HepG2 (cell line): Measurements from ENCODE around the gene TOB1. TPM values are rescaled to one million over a fixed set of nuclear protein-coding genes. Genes with fewer than 3 reads are reported as not detected.

Source experiments
- ARID2 ChIP-seq: sonication (generic); formaldehyde crosslinking; IDR thresholded peaks from 2 replicates; pipeline ENCODE4 v1.8.1; 2022; ENCODE audit warnings: mild to moderate bottlenecking, missing genetic modification reagents, borderline replicate concordance
- DR1 ChIP-seq: sonication (generic); formaldehyde crosslinking; IDR thresholded peaks from 2 replicates; pipeline ENCODE4 v1.8.0; 2021; ENCODE audit warnings: mild to moderate bottlenecking, missing genetic modification reagents, inconsistent platforms
- HOXA3 ChIP-seq: sonication (generic); formaldehyde crosslinking; IDR thresholded peaks from 2 replicates; pipeline ENCODE4 v1.5.0; 2020; ENCODE audit warnings: missing genetic modification reagents
- HOXD1 ChIP-seq: sonication (generic); formaldehyde crosslinking; IDR thresholded peaks from 2 replicates; pipeline ENCODE4 v1.5.0; 2020; ENCODE audit warnings: missing genetic modification reagents
- ISL2 ChIP-seq: sonication (generic); formaldehyde crosslinking; IDR thresholded peaks from 2 replicates; pipeline ENCODE4 v1.5.0; 2020; ENCODE audit warnings: missing genetic modification reagents
- NCOR1 ChIP-seq: fragments of 200-600 bp; sonication (generic); IDR thresholded peaks from 2 replicates; pipeline ENCODE4 v1.7.0; 2017; ENCODE audit warnings: antibody characterized with exemption, low read length, borderline replicate concordance
- RARG ChIP-seq: sonication (generic); formaldehyde crosslinking; IDR thresholded peaks from 2 replicates; pipeline ENCODE4 v1.4.0; 2020; ENCODE audit warnings: low read depth, mild to moderate bottlenecking, missing genetic modification reagents
- SIN3A ChIP-seq: IDR thresholded peaks from 2 replicates; pipeline ENCODE4 v1.6.1; 2011; ENCODE audit warnings: low read depth, mild to moderate bottlenecking, control low read depth, low read length, borderline replicate concordance
- SOX13 ChIP-seq, 3 experiments: fragments of 450-650 bp in 1 of 3; sonication (generic) in 1 of 3; formaldehyde crosslinking in 1 of 3; IDR thresholded peaks in 2 of 3; conservative IDR thresholded peaks in 1 of 3; 2 replicates each; pipeline versions ENCODE4 v1.5.0 to v1.6.1; 2016 to 2020; ENCODE audit warnings: antibody characterized with exemption in 1 of 3, mild to moderate bottlenecking in 1 of 3, missing compliant biosample characterization in 1 of 3, missing genetic modification reagents in 1 of 3, moderate library complexity in 1 of 3
- SOX5 ChIP-seq: IDR thresholded peaks from 2 replicates; pipeline ENCODE4 v1.6.1; 2016; ENCODE audit warnings: borderline replicate concordance
- TEAD2 ChIP-seq: sonication (generic); formaldehyde crosslinking; IDR thresholded peaks from 2 replicates; pipeline ENCODE4 v1.9.0; 2021; ENCODE audit warnings: missing genetic modification reagents
- TOPORS ChIP-seq: sonication (generic); formaldehyde crosslinking; IDR thresholded peaks from 2 replicates; pipeline ENCODE4 v1.8.0; 2023; ENCODE audit warnings: mild to moderate bottlenecking, missing genetic modification reagents
- ZBTB1 ChIP-seq: sonication (generic); formaldehyde crosslinking; IDR thresholded peaks from 2 replicates; pipeline ENCODE4 v1.4.0; 2020; ENCODE audit warnings: missing genetic modification reagents, borderline replicate concordance
- ZMYM4 ChIP-seq: sonication (generic); formaldehyde crosslinking; IDR thresholded peaks from 2 replicates; pipeline ENCODE4 v1.8.1; 2023; ENCODE audit warnings: mild to moderate bottlenecking, missing genetic modification reagents
- ZNF101 ChIP-seq: sonication (generic); formaldehyde crosslinking; IDR thresholded peaks from 2 replicates; pipeline ENCODE4 v1.4.0; 2020; ENCODE audit warnings: mild to moderate bottlenecking, low read depth, missing genetic modification reagents, borderline replicate concordance
- ZNF317 ChIP-seq: sonication (generic); formaldehyde crosslinking; IDR thresholded peaks from 2 replicates; pipeline ENCODE4 v1.5.0; 2020; ENCODE audit warnings: mild to moderate bottlenecking, missing genetic modification reagents
- ZNF558 ChIP-seq: sonication (generic); formaldehyde crosslinking; IDR thresholded peaks from 2 replicates; pipeline ENCODE4 v1.9.0; 2022; ENCODE audit warnings: mild to moderate bottlenecking, missing genetic modification reagents, borderline replicate concordance
- ZNF572 ChIP-seq: sonication (generic); formaldehyde crosslinking; IDR thresholded peaks from 2 replicates; pipeline ENCODE4 v1.5.1; 2020; ENCODE audit warnings: mild to moderate bottlenecking, missing genetic modification reagents
- ZNF660 ChIP-seq: sonication (generic); formaldehyde crosslinking; IDR thresholded peaks from 2 replicates; pipeline ENCODE4 v1.5.1; 2020; ENCODE audit warnings: mild to moderate bottlenecking, low read depth, missing genetic modification reagents, borderline replicate concordance
- ZNF761 ChIP-seq: sonication (generic); formaldehyde crosslinking; conservative IDR thresholded peaks from 2 replicates; pipeline ENCODE4 v1.4.0; 2020; ENCODE audit warnings: mild to moderate bottlenecking, missing genetic modification reagents
- ZNF782 ChIP-seq: sonication (generic); formaldehyde crosslinking; IDR thresholded peaks from 2 replicates; pipeline ENCODE4 v1.4.0; 2020; ENCODE audit warnings: missing genetic modification reagents, mild to moderate bottlenecking, borderline replicate concordance
- ZSCAN29 ChIP-seq: sonication (generic); formaldehyde crosslinking; conservative IDR thresholded peaks from 2 replicates; pipeline ENCODE4 v1.4.0; 2020; ENCODE audit warnings: mild to moderate bottlenecking, missing genetic modification reagents
- polyA plus RNA-seq, 8 experiments: library from polyadenylated mRNA; depleted of rRNA in 3 of 8; stranded (reverse) in 7 of 8; unstranded in 1 of 8; fragments of >200 nt; fragmentation: Illumina TruSeq in 4 of 8; extraction: Trizol in 4 of 8; gene quantifications; 2 replicates each; pipeline versions ENCODE4 v1.2.1 to v1.2.3, GENCODE V29; 2011 to 2016; ENCODE audit warnings: low read depth in 4 of 8, missing spikeins in 1 of 8, mixed read lengths in 1 of 8; ENCODE audit not compliant: insufficient read depth in 1 of 8
- total RNA-seq, 5 experiments: library from RNA; depleted of rRNA; stranded (reverse); fragments of >200 nt; fragmentation: Illumina TruSeq; extraction: Trizol; gene quantifications; 2 replicates each; pipeline ENCODE4 v1.2.3, GENCODE V29; 2016; ENCODE audit warnings: low read depth in 1 of 5
- TF ChIP-seq, protein P1 (sequence below): sonication (generic); formaldehyde crosslinking; IDR thresholded peaks from 2 replicates; pipeline ENCODE4 v1.5.0; 2020; ENCODE audit warnings: mild to moderate bottlenecking, missing genetic modification reagents
- TF ChIP-seq, protein P2 (sequence below): sonication (generic); formaldehyde crosslinking; IDR thresholded peaks from 2 replicates; pipeline ENCODE4 v1.4.0; 2020; ENCODE audit warnings: missing genetic modification reagents
- TF ChIP-seq, protein P3 (sequence below): IDR thresholded peaks from 2 replicates; pipeline ENCODE4 v1.6.1; 2016; ENCODE audit warnings: missing genetic modification reagents, missing compliant biosample characterization

TOB1 gene
- total and polyA plus RNA-seq, 2 of the 13 experiments (the other 11 are each of a cell fraction or from before 2014, with no cell fraction given), result 21.9 to 57.7 TPM

DNA sequence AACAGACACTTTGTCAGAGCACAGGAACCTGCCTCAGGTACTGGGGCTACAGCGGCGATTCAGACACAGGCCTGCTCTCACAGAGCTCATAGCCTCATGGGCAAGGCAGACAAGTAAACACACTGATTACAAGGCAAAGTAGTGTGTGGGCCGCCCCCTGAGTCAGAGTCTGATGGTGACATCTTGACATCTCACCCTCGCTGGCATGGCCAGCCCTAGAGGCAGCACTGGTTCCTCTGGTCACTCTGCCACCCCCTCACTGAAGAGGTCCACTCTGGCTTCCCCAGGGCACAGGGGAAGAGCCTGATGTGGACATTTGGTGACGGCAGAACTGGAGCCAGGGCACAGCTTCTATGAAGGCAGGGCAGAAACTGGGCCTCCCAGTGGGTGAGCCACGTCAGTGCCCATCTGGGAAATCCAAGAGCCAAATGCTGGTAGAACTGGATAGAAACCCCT, 32.9 kb upstream of the TOB1 start (continued):
- TF ChIP-seq, protein P1, sequence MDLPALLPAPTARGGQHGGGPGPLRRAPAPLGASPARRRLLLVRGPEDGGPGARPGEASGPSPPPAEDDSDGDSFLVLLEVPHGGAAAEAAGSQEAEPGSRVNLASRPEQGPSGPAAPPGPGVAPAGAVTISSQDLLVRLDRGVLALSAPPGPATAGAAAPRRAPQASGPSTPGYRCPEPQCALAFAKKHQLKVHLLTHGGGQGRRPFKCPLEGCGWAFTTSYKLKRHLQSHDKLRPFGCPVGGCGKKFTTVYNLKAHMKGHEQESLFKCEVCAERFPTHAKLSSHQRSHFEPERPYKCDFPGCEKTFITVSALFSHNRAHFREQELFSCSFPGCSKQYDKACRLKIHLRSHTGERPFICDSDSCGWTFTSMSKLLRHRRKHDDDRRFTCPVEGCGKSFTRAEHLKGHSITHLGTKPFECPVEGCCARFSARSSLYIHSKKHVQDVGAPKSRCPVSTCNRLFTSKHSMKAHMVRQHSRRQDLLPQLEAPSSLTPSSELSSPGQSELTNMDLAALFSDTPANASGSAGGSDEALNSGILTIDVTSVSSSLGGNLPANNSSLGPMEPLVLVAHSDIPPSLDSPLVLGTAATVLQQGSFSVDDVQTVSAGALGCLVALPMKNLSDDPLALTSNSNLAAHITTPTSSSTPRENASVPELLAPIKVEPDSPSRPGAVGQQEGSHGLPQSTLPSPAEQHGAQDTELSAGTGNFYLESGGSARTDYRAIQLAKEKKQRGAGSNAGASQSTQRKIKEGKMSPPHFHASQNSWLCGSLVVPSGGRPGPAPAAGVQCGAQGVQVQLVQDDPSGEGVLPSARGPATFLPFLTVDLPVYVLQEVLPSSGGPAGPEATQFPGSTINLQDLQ, result no peak
- no peak for TF ChIP-seq ZBTB1 (CRISPR knock-in tag)
- TF ChIP-seq ZNF101 (CRISPR knock-in tag), result no peak
- TF ChIP-seq NCOR1, result no peak
- peak; percentile 71; the same call in 1 of the 2 replicates for TF ChIP-seq ZNF761 (CRISPR knock-in tag)
- TF ChIP-seq ISL2 (CRISPR knock-in tag), result no peak
- no peak for TF ChIP-seq RARG (CRISPR knock-in tag)
- no peak for TF ChIP-seq SIN3A
- TF ChIP-seq ZNF317 (CRISPR knock-in tag), result 0 out of 2 replicates have a peak, but pooled peaks have one; percentile 40
- no peak for TF ChIP-seq ARID2
- peak; percentile 74 for TF ChIP-seq SOX5 (CRISPR knock-in tag)
- TF ChIP-seq ZNF558 (CRISPR knock-in tag), result no peak
- no peak for TF ChIP-seq DR1 (CRISPR knock-in tag)
- no peak for TF ChIP-seq ZSCAN29 (CRISPR knock-in tag)
- no peak for TF ChIP-seq ZNF782 (CRISPR knock-in tag)
- TF ChIP-seq, protein P2, sequence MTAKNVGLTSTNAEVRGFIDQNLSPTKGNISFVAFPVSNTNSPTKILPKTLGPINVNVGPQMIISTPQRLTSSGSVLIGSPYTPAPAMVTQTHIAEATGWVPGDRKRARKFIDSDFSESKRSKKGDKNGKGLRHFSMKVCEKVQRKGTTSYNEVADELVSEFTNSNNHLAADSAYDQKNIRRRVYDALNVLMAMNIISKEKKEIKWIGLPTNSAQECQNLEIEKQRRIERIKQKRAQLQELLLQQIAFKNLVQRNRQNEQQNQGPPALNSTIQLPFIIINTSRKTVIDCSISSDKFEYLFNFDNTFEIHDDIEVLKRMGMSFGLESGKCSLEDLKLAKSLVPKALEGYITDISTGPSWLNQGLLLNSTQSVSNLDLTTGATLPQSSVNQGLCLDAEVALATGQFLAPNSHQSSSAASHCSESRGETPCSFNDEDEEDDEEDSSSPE, result no peak
- TF ChIP-seq TEAD2 (CRISPR knock-in tag), result no peak
- TF ChIP-seq, protein P3, sequence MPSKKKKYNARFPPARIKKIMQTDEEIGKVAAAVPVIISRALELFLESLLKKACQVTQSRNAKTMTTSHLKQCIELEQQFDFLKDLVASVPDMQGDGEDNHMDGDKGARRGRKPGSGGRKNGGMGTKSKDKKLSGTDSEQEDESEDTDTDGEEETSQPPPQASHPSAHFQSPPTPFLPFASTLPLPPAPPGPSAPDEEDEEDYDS (CRISPR knock-in tag), result peak; percentile 63; the same call in 1 of the 2 replicates
- TF ChIP-seq TOPORS (CRISPR knock-in tag), result no peak
- no peak for TF ChIP-seq ZMYM4 (CRISPR knock-in tag)
- peak; percentile 28; the same call in 1 of the 2 replicates for TF ChIP-seq HOXA3 (CRISPR knock-in tag)
- peak; percentile 50; the same call in 1 of the 2 replicates for TF ChIP-seq SOX13 (IDR thresholded peaks at IDR 0.05)
- TF ChIP-seq SOX13 (CRISPR knock-in tag; conservative IDR thresholded peaks at IDR 0.05 in 1 of 2, IDR thresholded peaks at IDR 0.05 in 1 of 2), result peak in 1 of 2 experiments; percentile 73; a peak in 2 of 4 replicates
- no peak for TF ChIP-seq ZNF572 (CRISPR knock-in tag)
- TF ChIP-seq ZNF660 (CRISPR knock-in tag), result no peak
- TF ChIP-seq HOXD1 (CRISPR knock-in tag), result no peak
